KOPT-K1 (cell line): ENCODE results near the gene ALPL.
"Not testable (repeated sequence)": the region's sequence is repeated elsewhere in the genome, so short reads cannot be mapped to it uniquely, and the experiment has no call there.

ENCODE experiments used
- H3K27ac ChIP-seq: fragments of 200-600 bp; sonication (generic); 2 replicates; pipeline ENCODE4 v1.5.1; 2016; ENCODE audit warnings: antibody characterized with exemption, mild to moderate bottlenecking, low read depth, low read length; ENCODE audit not compliant: poor library complexity, severe bottlenecking
- H3K36me3 ChIP-seq: fragments of 200-600 bp; sonication (generic); 2 replicates; pipeline ENCODE4 v1.5.1; 2017; ENCODE audit warnings: antibody characterized with exemption, mild to moderate bottlenecking, low read length, moderate library complexity; ENCODE audit not compliant: insufficient read depth
- H3K9me3 ChIP-seq: fragments of 200-600 bp; sonication (generic); 2 replicates; pipeline ENCODE4 v1.5.1; 2017; ENCODE audit warnings: antibody characterized with exemption, low read length, mild to moderate bottlenecking; ENCODE audit not compliant: insufficient read depth, poor library complexity, severe bottlenecking

The ALPL gene

DNA sequence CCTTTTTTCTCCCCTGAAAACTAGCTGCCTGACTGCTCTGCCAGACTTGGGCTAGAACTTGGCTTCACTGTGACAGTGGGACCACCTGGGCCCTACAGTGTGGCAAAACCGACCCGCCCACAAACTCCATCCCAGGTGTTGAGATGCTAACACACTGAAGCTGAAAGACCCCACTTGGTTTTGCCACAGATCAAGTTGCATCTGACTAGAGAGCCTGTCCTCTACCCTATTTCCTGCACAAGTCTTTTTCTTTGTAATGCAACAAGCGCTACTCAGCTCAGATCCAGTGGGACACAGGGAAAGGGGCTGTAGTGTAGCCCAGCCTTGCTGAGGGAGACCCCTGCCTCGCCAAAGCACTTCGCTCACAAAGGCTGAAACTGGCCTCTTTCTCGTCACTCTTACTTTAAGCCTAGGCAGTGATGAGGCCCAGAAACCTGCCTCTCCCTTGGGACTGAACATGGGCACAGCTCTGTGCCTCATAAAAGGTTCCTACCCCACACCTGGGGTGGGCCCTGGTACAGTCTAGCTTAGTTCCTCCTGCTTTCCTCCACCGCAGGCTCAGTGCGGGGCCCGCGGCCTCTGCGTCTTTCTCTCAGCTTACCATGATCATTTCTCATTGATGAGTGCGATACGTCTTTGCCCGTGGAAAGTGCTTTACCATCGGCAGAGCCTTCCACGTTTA lies 9.7 kb downstream of the ALPL start:
- H3K36me3 ChIP-seq: no peaks in the 10 kb centered on the region
- H3K9me3 ChIP-seq: no peaks in the 10 kb centered on the region
- H3K27ac ChIP-seq: no peak overlapping the region

DNA sequence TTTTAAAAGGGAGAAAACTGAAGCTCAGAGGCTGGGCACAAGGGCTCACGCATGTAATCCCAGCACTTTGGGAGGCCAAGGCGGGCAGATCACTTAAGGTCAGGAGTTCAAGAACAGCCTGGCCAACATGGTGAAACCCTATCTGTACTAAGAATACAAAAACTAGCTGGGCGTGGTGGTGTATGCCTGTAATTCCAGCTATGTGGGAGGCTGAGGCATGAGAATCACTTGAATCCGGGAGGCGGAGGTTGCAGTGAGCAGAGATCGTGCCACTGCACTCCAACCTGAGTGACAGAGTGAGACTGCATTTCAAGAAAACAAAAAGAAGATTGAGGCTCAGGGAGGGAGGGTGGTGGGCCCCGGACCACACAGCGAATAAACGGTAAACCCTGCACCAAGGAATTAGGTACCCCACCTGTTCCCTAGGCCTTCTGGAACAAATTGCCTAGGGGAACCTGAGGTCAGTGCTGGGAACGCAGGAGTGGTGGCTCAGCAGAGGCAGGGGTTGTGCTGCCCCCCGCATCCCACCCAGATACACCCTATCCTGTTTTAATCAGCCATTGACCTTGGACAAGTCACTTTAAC lies 10.4 kb downstream of the ALPL start:
- not testable (repeated sequence) for H3K36me3 ChIP-seq, H3K27ac ChIP-seq, H3K9me3 ChIP-seq

DNA sequence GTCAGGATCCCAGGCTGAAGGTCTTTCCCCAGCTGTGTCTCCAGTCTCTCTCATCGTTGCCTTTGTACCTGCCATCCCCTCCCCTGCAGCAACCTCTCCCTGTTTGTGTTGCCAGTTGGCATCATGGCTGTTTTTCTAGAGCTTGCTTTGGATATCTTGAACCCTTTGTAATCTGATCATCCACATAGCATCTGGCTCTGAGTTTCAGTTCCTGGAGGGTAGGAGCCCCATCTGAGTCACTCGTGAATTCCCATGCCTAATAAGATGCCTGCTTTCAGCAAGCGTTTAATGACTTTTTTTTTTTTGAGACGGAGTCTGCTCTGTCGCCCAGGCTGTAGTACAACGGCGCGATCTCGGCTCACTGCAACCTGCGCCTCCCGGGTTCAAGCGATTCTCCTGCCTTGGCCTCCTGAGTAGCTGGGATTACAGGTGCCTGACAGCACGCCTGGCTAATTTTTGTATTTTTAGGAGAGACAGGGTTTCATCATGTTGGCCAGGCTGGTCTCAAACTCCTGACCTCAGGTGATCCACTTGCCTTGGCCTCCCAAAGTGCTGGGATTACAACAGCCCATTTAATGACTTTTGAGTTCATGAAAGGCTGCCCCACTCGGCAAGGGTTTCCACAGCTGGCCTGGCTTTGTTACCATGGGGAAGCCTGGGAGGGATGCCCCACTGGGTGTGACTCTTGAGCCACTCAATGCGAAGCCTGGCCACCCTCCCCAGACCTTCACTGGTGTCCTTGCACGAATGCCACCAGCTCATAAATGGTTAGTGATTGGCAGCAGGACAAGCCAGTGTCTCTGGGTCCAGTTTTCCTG lies 11.9 kb downstream of the ALPL start:
- no peaks in the 10 kb centered on the region for H3K36me3 ChIP-seq
- no peak overlapping the region for H3K27ac ChIP-seq
- no peaks in the 10 kb centered on the region for H3K9me3 ChIP-seq

DNA sequence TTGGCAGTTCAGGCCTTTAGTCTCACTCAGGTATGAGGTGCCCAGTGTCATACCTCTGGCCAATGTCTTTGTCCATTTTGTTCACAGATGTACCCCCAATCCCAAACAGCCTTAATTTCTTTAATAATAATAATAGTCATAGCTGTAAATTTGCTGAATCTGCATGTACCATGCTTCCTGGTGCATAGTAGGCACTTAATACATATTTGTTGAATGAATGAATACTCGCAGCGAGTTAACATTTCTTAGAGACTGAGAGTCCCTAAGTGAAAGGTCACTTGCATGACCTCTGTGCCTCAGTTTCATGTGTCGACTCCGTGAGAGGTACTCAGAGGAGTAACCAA lies 12.5 kb downstream of the ALPL start:
- Histone ChIP-seq H3K9me3 (no peaks in the 10 kb centered on the region), H3K27ac (no peak overlapping the region), H3K36me3 (no peaks in the 10 kb centered on the region)

DNA sequence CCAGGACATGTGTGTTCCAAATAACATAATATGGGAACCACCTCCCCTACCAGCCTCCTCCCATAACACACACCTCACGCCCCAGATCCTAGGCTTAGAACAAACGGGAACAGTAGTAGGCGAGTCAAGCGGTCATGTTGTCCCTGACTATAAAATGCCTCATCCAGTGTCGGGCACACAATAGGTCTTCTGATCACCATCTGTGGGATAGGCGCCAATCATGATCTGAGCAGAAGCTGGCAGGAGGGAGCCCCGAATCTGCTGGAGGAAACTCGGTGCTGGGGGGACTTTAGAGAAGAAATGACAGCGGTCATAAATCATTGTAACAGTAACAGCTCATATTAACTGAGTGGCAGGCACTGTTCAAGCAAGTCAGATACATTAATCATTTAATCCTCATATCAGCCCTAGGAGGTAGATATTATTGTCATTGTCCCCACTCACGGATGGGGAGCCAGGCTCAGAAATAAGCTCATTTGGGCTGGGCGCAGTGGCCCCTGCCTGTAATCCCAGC lies 13.4 kb downstream of the ALPL start:
- Histone ChIP-seq H3K9me3 (no peaks in the 10 kb centered on the region), H3K36me3 (no peaks in the 10 kb centered on the region), H3K27ac (no peak overlapping the region)

DNA sequence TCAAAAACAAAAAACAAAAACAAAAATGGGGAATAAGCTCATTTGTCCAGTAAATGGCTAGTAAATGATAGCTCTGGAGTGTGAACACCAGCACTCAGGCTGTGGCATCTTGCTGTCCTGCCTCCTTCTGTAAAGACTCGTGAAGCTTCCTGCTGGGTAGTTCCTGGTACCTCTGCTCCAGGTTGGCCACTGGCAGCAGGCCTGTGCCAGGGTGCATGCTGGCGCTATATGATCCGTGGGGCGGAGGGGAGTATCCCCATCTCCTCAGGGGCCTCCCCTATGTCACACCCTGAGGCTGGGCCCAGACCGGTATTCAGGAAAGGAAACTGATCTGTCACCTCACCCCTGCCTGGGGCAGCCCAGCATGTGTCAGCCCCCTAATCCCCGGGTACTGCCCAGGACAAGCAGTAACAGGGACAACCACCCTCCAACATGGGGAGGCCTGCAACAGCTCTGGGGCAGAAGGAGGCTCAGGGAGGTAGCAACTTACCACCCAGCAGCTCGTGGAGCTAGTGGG lies 14.1 kb downstream of the ALPL start:
- no peaks in the 10 kb centered on the region for H3K36me3 ChIP-seq
- no peak overlapping the region for H3K27ac ChIP-seq
- H3K9me3 ChIP-seq: no peaks in the 10 kb centered on the region

DNA sequence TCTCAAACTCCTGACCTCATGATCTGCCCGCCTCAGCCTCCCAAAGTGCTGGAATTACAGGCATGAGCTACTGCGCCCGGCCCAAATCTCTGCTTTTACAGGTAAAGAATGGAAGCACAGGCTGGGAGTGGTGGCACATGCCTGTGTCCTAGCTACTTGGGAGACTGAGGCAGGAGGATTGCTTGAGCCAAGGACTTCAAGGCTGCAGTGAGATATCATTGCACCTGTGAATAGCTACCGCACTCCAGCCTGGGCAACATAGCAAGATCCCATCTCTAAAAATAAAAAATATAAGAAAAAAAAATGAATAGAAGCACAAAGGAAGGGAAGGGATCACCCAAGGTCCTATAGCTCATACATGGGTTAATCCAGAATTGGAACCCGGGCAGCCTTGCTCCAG lies 15.0 kb downstream of the ALPL start:
- no peak overlapping the region for H3K27ac ChIP-seq
- H3K9me3 ChIP-seq: no peaks in the 10 kb centered on the region
- H3K36me3 ChIP-seq: no peaks in the 10 kb centered on the region

DNA sequence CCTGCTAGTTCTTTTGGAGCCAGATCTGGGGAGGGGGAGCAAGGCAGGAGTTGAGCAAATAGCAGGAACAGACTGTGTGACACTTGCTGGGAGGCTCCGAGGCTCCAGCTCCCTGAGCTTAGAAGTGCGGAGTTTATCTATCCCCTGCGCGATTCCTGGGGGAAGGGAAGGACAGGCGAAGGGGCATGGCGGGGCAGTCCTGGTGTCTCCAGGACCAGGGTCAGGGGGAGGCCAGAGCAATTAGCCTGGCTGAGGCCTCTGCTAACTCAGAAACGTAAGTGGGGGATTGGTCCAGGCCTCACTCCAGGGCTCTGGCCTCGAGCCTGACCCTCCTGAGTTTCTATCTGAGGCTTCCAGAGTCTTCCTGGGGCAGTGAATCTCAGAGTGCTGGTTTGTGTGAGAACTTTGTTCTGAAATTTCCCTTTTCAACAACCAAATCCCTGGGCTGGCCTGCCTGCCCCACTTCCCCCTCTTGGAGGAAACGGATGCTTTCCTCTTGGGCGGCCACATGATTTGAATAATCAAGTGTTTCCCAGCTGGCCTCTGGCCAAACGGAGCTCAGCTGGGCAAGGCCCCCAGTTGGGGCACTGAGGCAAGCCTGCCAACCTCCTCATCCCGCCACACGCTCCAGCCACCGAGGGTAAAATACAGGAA lies 15.6 kb downstream of the ALPL start:
- Histone ChIP-seq H3K9me3 (no peaks in the 10 kb centered on the region), H3K36me3 (no peaks in the 10 kb centered on the region), H3K27ac (no peak overlapping the region)

DNA sequence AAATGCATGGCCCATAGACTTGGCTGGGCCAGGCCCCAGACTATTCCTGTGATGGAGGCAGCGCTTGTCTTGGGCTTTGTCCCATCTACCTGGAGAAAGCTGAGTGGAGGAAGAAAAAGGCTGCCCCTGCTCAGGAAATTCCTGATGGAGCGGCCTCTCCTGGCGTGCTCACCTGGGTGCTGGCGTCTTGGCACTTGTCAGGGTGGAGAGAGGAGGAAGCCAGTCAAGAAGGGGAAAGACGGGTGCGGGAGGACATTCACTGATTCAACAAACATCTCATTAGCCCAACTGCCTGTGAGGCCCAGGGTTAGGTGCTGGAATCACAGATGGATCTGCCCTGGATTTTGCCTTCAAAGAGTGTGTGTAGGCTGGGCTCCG lies 16.1 kb downstream of the ALPL start:
- no peaks in the 10 kb centered on the region for H3K36me3 ChIP-seq
- H3K9me3 ChIP-seq: no peaks in the 10 kb centered on the region
- no peak overlapping the region for H3K27ac ChIP-seq

DNA sequence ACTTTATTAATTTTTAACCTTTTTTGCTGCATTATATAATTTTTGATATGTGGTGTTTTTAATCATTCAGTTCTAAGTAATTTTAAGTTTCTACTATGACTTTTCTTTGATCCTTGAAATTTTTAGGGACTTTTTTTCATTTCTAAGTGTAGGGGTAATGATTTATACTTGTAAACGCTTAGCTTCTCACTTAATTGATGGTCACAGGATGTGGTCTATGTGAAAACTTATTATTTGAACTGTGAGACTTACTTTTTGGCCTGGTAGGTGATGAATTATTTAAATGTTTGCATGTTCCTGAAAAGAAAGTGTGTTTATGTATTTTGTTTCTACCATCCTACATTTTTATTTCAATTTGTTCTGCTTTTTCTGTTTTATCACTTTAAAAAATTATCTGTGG lies 17.2 kb downstream of the ALPL start:
- H3K36me3 ChIP-seq: no peaks in the 10 kb centered on the region
- no peak overlapping the region for H3K27ac ChIP-seq
- no peaks in the 10 kb centered on the region for H3K9me3 ChIP-seq

DNA sequence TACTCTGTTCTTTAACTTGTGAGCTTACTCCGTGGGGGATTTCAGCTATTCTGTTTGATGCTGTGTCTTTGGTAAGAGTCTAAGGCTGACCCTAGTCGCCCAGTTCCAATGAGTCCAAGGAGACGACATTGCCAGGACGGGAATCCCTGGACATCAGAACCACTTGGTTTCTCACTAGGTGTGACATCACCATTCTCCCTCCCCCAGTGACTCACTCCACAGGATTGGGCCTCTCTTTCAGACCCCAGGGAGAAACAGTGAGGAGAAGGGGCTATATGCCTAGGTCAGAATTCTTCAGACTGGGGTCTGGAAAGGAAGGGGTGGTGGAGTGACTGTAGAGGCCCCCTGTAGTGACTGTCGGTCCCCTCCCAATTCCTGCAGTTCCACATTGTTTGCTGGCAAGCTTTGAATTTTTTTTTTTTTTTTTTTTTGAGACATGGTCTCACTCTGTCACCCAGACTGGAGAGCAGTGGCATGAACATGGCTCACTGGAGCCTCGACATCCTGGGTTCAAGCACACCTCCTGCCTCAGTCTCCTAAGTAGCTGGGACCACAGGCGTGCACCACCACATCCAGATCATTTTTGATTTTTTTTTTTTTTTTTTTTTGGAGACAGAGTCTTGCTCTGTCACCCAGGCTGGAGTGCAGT lies 21.3 kb downstream of the ALPL start:
- H3K9me3 ChIP-seq: no peaks in the 10 kb centered on the region
- no peaks in the 10 kb centered on the region for H3K36me3 ChIP-seq
- H3K27ac ChIP-seq: no peak overlapping the region

DNA sequence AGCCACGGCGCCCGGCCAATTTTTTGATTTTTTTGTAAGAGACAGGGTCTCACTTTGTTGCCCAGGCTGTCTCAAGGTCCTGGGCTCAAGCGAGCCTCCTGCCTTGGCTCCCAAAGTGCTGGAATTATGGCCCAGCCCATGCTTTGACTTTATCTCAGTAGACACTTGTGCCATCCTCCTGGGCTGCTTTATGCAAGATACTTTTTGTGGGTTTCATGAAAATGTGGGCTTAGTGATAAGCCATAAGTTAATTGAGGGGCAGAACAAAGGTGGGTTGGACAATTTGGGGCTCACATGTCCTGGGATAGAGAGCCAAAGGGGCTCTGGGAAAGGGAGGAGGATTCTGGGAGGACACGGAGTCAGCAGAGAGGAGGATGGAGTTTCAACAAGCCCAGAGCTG lies 22.0 kb downstream of the ALPL start:
- H3K27ac ChIP-seq: no peak overlapping the region
- no peaks in the 10 kb centered on the region for H3K36me3 ChIP-seq
- no peaks in the 10 kb centered on the region for H3K9me3 ChIP-seq

DNA sequence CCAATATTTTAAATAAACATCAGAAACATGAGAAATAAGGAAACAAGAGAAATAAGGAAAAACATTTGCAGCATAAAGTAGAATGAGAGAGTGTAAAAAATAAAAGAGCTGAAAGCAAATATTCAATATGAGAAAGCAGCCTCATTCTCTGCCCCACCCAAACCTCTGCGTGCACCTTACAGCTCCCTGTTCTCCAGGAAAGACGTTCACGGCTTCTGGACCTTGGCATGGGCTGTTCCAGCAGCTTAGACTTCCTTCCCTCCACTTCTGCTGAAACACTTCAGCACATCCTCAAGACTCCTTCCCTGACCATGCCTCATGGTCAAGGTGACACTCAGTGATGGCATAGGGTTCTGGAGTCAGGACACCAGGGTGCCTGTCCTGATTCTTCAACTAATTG lies 23.3 kb downstream of the ALPL start:
- no peak overlapping the region for H3K27ac ChIP-seq
- no peaks in the 10 kb centered on the region for H3K36me3 ChIP-seq
- no peaks in the 10 kb centered on the region for H3K9me3 ChIP-seq

DNA sequence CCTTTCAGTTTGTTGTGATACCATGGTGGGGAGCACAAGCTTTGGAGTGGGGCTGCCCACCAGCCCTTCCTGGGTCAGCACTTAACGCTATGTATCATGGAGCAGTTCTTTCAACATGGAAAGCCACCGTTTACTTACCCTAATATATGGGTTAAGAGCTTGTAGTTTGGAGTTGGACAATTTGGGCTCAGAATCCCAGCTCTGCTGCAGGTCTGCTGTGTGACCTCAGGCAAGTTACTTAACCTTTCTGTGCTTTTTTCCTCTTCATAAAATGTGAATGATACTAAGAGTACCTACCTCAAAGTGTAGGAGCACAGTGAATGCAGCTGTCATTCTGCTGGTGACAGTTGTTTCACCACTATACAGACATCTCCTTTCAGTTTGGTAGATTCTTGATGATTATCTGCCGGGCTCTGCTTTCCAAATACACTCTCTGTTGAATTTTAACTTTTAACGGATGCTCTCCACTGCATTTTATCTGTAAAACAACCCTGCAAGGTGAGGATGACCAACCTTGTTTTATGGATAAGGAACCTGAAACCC lies 23.8 kb downstream of the ALPL start:
- Histone ChIP-seq H3K9me3 (no peaks in the 10 kb centered on the region), H3K36me3 (no peaks in the 10 kb centered on the region), H3K27ac (no peak overlapping the region)
